Smooth muscle cell (in vitro differentiated cells): Measurements from ENCODE around the gene ATP5PD. TPM values are rescaled to one million over a fixed set of nuclear protein-coding genes. Genes with fewer than 3 reads are reported as not detected.

Experiments
- DNase-seq: peaks from one replicate; lab custom pipeline; 2025; ENCODE audit not compliant: unreplicated experiment; lab: John Stamatoyannopoulos, UW
- H2AFZ ChIP-seq: fragments of 200-600 bp; sonication (generic); 2 replicates; pipeline ENCODE4 v1.6.0; 2016; ENCODE audit warnings: antibody characterized with exemption, low read depth, mild to moderate bottlenecking
- H3F3A ChIP-seq: fragments of 200-600 bp; sonication (generic); 2 replicates; pipeline ENCODE4 v1.6.0; 2017; ENCODE audit warnings: antibody characterized with exemption, low read depth
- H3K27ac ChIP-seq: fragments of 200-600 bp; sonication (generic); 2 replicates; pipeline ENCODE4 v1.5.1; 2016; ENCODE audit warnings: low read depth, mild to moderate bottlenecking
- H3K27me3 ChIP-seq: fragments of 200-600 bp; sonication (generic); 2 replicates; pipeline ENCODE4 v1.6.1; 2016; ENCODE audit warnings: low read depth, mild to moderate bottlenecking
- H3K36me3 ChIP-seq: fragments of 200-600 bp; sonication (generic); 2 replicates; pipeline ENCODE4 v1.5.1; 2016; ENCODE audit warnings: low read depth
- H3K4me1 ChIP-seq: fragments of 200-600 bp; sonication (generic); 2 replicates; pipeline ENCODE4 v1.5.1; 2016; ENCODE audit warnings: low read depth
- H3K4me2 ChIP-seq: fragments of 200-600 bp; sonication (generic); 2 replicates; pipeline ENCODE4 v1.6.0; 2016; ENCODE audit warnings: mild to moderate bottlenecking
- H3K4me3 ChIP-seq: fragments of 200-600 bp; sonication (generic); 2 replicates; pipeline ENCODE4 v1.5.1; 2016; ENCODE audit warnings: mild to moderate bottlenecking
- H3K79me2 ChIP-seq: fragments of 200-600 bp; sonication (generic); 2 replicates; pipeline ENCODE4 v1.6.0; 2016; ENCODE audit warnings: low read depth, mild to moderate bottlenecking
- H3K9ac ChIP-seq: fragments of 200-600 bp; sonication (generic); 2 replicates; pipeline ENCODE4 v1.6.0; 2016; ENCODE audit warnings: low read depth
- H3K9me3 ChIP-seq: fragments of 200-600 bp; sonication (generic); replicated peaks from 2 replicates; pipeline ENCODE4 v1.5.1; 2016; ENCODE audit warnings: low read depth
- H4K20me1 ChIP-seq: fragments of 200-600 bp; sonication (generic); 2 replicates; pipeline ENCODE4 v1.6.0; 2016; ENCODE audit warnings: low read depth
- WGBS: methylation state at CpG from one replicate; pipeline ENCODE4 v1.1.7; 2016; ENCODE audit warnings: low lambda C conversion rate; 5-methylcytosine and 5-hydroxymethylcytosine counted together
- polyA plus RNA-seq: library from polyadenylated mRNA; unstranded; fragments of >200 nt; fragmentation: Nextera tagmentation; extraction: Ambion mirVana; gene quantifications from 2 replicates; pipeline ENCODE4 v1.2.1, GENCODE V29; 2016
- total RNA-seq: library from RNA; depleted of rRNA; stranded (reverse); fragments of >200 nt; gene quantifications from 2 replicates; pipeline ENCODE4 v1.2.3, GENCODE V29; 2014
- TF ChIP-seq, protein P1 (sequence below): fragments of 200-600 bp; sonication (generic); IDR thresholded peaks from 2 replicates; pipeline ENCODE4 v1.5.1; 2017; ENCODE audit warnings: borderline replicate concordance, mild to moderate bottlenecking, antibody characterized with exemption; ENCODE audit not compliant: insufficient read depth, poor library complexity, severe bottlenecking

Gene ATP5PD
- total and polyA plus RNA-seq, 2 experiments from 2014 or later = 309 to 318 TPM

DNA sequence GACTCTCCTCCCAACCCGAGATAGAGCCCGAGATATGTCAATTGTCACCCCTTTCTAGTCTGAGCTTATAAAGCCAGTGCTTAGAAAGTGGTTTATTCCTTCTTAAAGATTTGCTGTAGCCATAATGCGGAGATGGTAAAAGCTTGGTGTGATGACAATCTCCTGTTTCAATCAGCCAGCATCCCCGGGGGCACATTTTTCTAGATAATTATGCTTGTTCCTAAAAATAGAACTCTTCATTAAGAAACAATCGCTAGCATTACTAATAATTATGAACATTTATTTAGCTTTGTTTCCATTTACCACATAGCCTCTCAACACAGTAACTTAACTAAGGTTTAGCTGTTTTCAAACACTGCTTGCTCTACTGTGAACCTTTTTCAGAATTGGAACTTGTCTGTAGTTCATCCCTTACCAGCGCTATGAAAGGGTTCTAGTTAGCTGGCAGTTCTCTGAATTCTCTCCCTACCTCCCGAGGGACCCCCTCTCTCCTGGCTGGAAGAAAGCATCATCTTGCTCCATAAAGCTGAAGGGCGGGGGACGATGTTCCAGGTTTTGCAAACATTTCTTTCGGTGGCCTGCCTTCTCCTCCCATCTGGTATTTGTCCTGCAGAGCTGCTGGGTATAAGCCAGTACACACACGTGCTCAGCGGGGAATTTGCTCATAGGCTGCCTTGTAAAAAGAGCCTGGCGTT lies 35.2 kb downstream of the ATP5PD start:
- TF ChIP-seq, protein P1, sequence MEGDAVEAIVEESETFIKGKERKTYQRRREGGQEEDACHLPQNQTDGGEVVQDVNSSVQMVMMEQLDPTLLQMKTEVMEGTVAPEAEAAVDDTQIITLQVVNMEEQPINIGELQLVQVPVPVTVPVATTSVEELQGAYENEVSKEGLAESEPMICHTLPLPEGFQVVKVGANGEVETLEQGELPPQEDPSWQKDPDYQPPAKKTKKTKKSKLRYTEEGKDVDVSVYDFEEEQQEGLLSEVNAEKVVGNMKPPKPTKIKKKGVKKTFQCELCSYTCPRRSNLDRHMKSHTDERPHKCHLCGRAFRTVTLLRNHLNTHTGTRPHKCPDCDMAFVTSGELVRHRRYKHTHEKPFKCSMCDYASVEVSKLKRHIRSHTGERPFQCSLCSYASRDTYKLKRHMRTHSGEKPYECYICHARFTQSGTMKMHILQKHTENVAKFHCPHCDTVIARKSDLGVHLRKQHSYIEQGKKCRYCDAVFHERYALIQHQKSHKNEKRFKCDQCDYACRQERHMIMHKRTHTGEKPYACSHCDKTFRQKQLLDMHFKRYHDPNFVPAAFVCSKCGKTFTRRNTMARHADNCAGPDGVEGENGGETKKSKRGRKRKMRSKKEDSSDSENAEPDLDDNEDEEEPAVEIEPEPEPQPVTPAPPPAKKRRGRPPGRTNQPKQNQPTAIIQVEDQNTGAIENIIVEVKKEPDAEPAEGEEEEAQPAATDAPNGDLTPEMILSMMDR = no peak
- H3K4me2 ChIP-seq = peak overlapping the region; percentile 91
- H3K4me3 ChIP-seq = peak overlapping the region; percentile 71
- H3K27me3 ChIP-seq = no peaks in the 10 kb centered on the region
- H3K27ac ChIP-seq = peak overlapping the region; percentile 74
- peak overlapping the region; percentile 80 for H2AFZ ChIP-seq
- 65% methylated on average over 13 of the region's 13 CpGs for WGBS
- H3K36me3 ChIP-seq = no peaks in the 10 kb centered on the region
- peak overlapping the region; percentile 76 for H3K9ac ChIP-seq
- H4K20me1 ChIP-seq = no peaks in the 10 kb centered on the region
- H3F3A ChIP-seq = peaks cover 24% of the 10 kb centered on the region
- H3K79me2 ChIP-seq = peaks cover 12% of the 10 kb centered on the region
- no peak for DNase-seq
- peaks cover 16% of the 10 kb centered on the region for H3K4me1 ChIP-seq
- H3K9me3 ChIP-seq = no peaks in the 10 kb centered on the region

DNA sequence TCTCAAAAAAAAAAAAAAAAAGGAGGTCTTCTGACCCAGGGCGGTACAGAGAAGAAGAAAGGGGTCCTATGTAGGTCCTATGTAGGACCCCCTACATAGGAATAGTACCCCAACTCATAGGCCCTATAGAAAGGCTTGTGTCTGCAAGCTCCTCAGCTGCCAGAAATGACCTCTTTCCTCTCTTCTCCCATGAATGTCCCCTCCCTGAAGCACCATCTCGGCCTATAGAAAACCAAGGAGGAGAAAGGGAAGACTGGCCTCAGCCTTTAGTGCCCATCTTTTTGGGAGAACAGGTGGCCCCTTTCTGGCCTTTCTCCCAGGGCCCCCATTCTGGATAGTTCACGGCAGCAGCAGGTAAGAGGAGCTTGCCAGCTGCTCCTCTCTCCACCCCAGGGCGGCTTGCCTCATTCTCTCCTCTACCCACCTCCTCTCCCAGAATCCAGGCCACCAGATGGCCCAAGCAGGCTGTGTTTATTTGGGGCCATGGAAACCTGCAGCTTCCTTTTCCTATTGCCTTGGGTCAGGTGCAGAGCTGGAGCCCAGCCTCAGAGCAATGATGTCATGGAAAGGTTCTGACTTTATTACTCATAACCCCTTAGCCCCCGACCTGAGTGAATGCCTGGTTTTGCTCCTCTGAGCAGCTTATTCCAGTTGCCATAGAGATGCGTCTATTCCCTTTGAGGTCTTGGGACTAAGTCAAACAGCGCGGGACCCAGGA lies 35.9 kb downstream of the ATP5PD start:
- peak overlapping the region; percentile 91 for H3K4me2 ChIP-seq
- H3K4me3 ChIP-seq = no peak overlapping the region
- H3K79me2 ChIP-seq = peaks cover 12% of the 10 kb centered on the region
- 81% methylated on average over 8 of the region's 8 CpGs for WGBS
- no peak overlapping the region for H2AFZ ChIP-seq
- H3K27ac ChIP-seq = peak overlapping the region; percentile 74
- H4K20me1 ChIP-seq = no peaks in the 10 kb centered on the region
- TF ChIP-seq, protein P1 = no peak
- H3F3A ChIP-seq = peaks cover 24% of the 10 kb centered on the region
- no peak for DNase-seq
- peak overlapping the region; percentile 76 for H3K9ac ChIP-seq
- no peaks in the 10 kb centered on the region for H3K27me3 ChIP-seq
- H3K36me3 ChIP-seq = no peaks in the 10 kb centered on the region
- H3K4me1 ChIP-seq = peaks cover 16% of the 10 kb centered on the region
- no peaks in the 10 kb centered on the region for H3K9me3 ChIP-seq

DNA sequence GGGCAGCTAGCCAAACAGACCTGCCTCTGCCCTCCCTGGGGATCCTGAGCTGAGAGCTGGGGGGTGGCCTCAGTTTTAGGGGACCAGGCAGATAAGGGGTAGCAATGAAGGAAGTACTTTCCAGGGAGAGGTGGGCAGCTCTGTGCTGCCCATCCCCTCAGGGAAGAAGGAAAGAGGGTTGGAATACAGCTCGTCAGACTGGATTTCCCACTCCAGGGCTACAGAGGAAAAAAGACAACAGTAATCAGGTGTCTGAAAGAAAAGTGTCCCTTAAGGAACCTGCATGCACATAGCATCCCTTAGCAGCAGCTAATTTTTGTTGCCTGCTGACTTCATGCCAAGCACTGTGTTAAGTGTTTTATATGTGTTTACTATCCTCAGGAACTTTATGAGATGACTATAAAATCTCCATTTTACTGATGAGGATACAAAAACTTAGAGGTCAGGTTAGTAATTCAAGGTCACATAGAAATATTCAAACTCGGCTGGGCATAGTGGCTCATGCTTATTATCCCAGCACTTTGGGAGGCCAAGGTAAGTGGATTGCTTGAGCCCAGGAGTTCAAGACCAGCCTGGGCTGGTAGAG lies 37.5 kb downstream of the ATP5PD start:
- Histone ChIP-seq H3K79me2 (peaks cover 6% of the 10 kb centered on the region), H3K27me3 (no peaks in the 10 kb centered on the region), H2AFZ (no peak overlapping the region), H4K20me1 (no peaks in the 10 kb centered on the region), H3F3A (peaks cover 24% of the 10 kb centered on the region), H3K9ac (no peak overlapping the region), H3K27ac (no peak overlapping the region), H3K9me3 (no peaks in the 10 kb centered on the region), H3K4me2 (no peak overlapping the region), H3K36me3 (no peaks in the 10 kb centered on the region), H3K4me3 (no peak overlapping the region), H3K4me1 (peaks cover 16% of the 10 kb centered on the region)
- no peak for DNase-seq
- TF ChIP-seq, protein P1 = no peak
- WGBS = 71% methylated on average over 2 of the region's 2 CpGs
